ENCODE measurements around the gene TMED1.
"Not testable (repeated sequence)": the region's sequence is repeated elsewhere in the genome, so short reads cannot be mapped to it uniquely, and the experiment has no call there.

DNA sequence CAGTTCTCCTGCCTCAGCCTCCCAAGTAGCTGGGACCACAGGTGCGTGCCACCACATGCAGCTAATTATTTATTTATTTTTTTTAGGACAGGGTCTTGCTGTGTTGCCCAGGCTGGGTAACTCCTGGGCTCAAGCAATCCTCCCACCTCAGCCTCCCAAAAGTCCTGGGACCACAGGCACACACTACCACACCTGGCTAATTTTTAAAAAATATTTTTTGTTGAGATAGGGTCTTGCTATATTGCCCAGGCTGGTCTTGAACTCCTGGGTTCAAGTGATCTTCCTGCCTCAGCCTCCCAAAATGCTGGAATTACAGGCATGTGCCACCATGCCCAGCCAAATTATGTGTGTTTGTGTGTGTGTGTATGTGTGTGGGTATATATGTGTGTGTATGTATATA is 20.9 kb upstream of the TMED1 start:
- TF ChIP-seq, protein P1, sequence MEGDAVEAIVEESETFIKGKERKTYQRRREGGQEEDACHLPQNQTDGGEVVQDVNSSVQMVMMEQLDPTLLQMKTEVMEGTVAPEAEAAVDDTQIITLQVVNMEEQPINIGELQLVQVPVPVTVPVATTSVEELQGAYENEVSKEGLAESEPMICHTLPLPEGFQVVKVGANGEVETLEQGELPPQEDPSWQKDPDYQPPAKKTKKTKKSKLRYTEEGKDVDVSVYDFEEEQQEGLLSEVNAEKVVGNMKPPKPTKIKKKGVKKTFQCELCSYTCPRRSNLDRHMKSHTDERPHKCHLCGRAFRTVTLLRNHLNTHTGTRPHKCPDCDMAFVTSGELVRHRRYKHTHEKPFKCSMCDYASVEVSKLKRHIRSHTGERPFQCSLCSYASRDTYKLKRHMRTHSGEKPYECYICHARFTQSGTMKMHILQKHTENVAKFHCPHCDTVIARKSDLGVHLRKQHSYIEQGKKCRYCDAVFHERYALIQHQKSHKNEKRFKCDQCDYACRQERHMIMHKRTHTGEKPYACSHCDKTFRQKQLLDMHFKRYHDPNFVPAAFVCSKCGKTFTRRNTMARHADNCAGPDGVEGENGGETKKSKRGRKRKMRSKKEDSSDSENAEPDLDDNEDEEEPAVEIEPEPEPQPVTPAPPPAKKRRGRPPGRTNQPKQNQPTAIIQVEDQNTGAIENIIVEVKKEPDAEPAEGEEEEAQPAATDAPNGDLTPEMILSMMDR (IDR thresholded peaks at IDR 0.05): not testable (repeated sequence)
- not testable (repeated sequence) for TF ChIP-seq POLR2A (IDR thresholded peaks at IDR 0.05)

All from lower leg skin (tissue), 3 donors.